ENCODE measurements around the gene OSBPL3. TPM values are rescaled to one million over a fixed set of nuclear protein-coding genes. Genes with fewer than 3 reads are reported as not detected.

Gene OSBPL3
- total RNA-seq, 1 donor from 2014 or later: 9.8 TPM

DNA sequence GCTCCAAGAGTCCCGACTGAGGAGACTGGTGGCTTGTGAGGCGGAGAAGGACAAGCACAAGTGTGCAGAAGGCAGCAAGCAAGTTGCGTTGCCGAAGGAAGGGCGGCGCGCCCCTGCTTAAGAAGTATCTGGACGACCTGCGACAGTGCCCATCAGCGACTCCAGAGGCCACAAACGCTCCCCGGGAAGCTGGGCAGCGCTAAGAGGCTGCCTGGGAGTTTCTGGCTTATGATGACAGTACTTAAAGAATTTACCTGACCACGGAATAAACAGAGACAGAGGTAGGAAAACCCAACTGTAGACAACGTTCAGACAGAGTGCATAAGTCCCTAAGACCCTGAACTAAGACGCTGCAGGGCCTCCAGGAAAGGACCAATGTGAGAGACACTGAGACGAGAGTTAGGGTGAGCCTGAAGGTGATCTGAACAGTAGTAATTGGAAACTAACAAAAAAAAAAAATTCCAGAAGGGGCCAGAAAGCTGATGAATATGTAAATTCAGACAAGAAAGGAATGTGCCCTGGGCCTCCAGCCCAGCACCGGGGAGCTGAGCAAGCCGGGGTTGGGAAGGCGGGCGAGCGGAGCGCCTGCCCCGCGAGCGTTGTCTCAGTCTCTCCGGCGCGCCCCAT lies 1.0 kb downstream of the OSBPL3 start:
- Mint-ChIP-seq H3K27ac (peak overlapping the region; percentile 85), H3K9me3 (no peaks in the 10 kb centered on the region), H3K27me3 (ENCODE audit: low read depth) (peaks cover 54% of the 10 kb centered on the region), H3K4me1 (peaks cover 39% of the 10 kb centered on the region), H3K36me3 (no peaks in the 10 kb centered on the region), H3K4me3 (peak overlapping the region; percentile 94)
- DNase-seq (ENCODE audit: low spot score in 2 of 2, unreplicated experiment in 2 of 2): peak in 1 of 2 experiments; percentile 48
- TF ChIP-seq, protein P1, sequence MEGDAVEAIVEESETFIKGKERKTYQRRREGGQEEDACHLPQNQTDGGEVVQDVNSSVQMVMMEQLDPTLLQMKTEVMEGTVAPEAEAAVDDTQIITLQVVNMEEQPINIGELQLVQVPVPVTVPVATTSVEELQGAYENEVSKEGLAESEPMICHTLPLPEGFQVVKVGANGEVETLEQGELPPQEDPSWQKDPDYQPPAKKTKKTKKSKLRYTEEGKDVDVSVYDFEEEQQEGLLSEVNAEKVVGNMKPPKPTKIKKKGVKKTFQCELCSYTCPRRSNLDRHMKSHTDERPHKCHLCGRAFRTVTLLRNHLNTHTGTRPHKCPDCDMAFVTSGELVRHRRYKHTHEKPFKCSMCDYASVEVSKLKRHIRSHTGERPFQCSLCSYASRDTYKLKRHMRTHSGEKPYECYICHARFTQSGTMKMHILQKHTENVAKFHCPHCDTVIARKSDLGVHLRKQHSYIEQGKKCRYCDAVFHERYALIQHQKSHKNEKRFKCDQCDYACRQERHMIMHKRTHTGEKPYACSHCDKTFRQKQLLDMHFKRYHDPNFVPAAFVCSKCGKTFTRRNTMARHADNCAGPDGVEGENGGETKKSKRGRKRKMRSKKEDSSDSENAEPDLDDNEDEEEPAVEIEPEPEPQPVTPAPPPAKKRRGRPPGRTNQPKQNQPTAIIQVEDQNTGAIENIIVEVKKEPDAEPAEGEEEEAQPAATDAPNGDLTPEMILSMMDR (IDR thresholded peaks at IDR 0.05; ENCODE audit: unreplicated experiment): no peak

DNA sequence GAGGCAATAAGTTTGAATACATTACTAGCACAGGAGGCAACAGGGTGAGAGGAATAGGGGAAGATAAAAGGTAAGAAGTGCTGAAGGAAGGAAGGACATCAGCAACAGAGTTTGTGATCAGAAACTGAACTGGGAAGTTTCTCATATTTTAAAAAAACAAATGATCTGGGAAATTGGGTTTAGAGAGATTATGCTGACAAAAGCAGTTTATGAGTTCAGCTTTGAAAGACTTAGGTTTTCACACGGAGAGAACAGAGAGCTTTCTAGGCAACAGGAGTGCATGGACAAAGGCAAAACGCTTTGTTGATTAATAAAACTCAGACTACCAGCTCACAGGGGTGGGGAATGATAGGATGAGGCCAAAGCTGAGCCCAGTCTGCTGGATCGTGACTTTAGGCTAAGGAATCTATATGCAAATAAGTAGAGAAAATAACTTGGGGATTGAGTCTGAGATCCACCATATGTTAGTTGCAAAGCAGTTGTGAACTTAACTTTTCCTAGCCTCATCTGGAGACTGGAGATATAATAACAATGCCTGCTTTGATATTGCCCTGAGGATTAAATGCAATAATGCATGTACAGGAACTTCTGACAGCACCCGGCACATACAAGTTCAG lies 4.2 kb downstream of the OSBPL3 start:
- H3K36me3 Mint-ChIP-seq: no peaks in the 10 kb centered on the region
- DNase-seq (ENCODE audit: low spot score in 2 of 2, unreplicated experiment in 2 of 2): no peak
- no peak overlapping the region for H3K4me3 Mint-ChIP-seq
- TF ChIP-seq, protein P1 (IDR thresholded peaks at IDR 0.05; ENCODE audit: unreplicated experiment): no peak
- H3K4me1 Mint-ChIP-seq: peaks cover 49% of the 10 kb centered on the region
- peaks cover 22% of the 10 kb centered on the region for H3K27me3 Mint-ChIP-seq (ENCODE audit: low read depth)
- H3K27ac Mint-ChIP-seq: no peak overlapping the region
- H3K9me3 Mint-ChIP-seq: no peaks in the 10 kb centered on the region

DNA sequence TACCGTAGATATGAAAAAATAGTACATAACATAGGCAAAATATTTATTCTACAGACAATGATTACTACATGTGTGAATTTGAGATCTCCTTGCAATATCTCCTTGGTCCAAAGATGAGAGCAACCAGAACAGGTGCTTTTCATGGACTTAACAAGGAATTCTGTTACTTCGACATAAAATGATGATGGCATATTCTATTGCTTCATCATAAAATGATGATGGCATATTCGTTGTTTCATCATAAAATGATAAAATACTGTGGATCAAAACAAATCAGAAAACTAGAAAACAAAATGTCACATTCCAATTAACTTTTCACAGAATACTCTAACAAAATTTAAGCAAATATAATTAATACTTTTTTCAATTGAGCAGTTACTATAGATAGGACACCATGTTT lies 4.8 kb downstream of the OSBPL3 start:
- Mint-ChIP-seq H3K9me3 (no peaks in the 10 kb centered on the region), H3K4me3 (no peak overlapping the region), H3K27ac (no peak overlapping the region), H3K36me3 (no peaks in the 10 kb centered on the region), H3K4me1 (peaks cover 47% of the 10 kb centered on the region), H3K27me3 (ENCODE audit: low read depth) (peaks cover 17% of the 10 kb centered on the region)
- no peak for DNase-seq (ENCODE audit: low spot score in 2 of 2, unreplicated experiment in 2 of 2)
- TF ChIP-seq, protein P1 (IDR thresholded peaks at IDR 0.05; ENCODE audit: unreplicated experiment): no peak

DNA sequence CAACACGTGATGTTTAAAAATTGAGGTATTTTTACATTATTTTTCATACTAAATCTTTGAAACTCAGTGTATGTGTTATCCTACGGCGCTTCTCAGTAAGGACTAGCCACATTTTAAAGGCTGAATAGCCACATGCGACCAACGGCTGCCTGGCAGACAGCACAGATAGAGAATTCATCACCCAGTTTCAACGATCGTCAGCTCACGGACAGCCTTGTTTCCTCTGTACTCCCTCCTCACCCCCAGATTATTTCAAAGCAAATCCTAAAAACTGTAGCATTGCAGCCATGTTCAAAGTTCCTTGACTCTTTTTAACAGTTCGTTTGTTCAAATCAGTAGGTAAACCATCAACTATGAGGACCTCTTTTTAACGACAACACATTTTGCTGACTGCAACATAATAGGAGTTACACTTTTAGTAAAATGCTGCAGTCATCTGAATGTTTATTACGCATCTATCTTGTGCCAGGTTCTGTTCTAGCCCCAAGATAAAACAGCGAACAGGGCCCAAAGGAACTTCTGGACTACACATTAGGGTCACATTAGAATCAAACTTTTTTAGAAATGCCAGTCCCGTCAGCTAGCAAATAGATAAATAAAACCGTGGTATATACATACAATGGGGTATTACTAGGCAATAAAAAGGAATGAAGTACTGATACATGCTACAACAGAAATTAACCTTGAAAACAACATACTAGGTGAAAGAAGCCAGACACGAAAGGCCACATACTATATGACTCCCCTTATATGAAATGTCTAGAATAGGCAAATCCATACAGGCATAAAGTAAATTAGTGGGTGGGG lies 5.7 kb downstream of the OSBPL3 start:
- no peaks in the 10 kb centered on the region for H3K9me3 Mint-ChIP-seq
- no peaks in the 10 kb centered on the region for H3K36me3 Mint-ChIP-seq
- TF ChIP-seq, protein P1 (IDR thresholded peaks at IDR 0.05; ENCODE audit: unreplicated experiment): no peak
- no peak overlapping the region for H3K27ac Mint-ChIP-seq
- peaks cover 47% of the 10 kb centered on the region for H3K4me1 Mint-ChIP-seq
- DNase-seq (ENCODE audit: low spot score in 2 of 2, unreplicated experiment in 2 of 2): no peak
- peaks cover 17% of the 10 kb centered on the region for H3K27me3 Mint-ChIP-seq (ENCODE audit: low read depth)
- H3K4me3 Mint-ChIP-seq: no peak overlapping the region

DNA sequence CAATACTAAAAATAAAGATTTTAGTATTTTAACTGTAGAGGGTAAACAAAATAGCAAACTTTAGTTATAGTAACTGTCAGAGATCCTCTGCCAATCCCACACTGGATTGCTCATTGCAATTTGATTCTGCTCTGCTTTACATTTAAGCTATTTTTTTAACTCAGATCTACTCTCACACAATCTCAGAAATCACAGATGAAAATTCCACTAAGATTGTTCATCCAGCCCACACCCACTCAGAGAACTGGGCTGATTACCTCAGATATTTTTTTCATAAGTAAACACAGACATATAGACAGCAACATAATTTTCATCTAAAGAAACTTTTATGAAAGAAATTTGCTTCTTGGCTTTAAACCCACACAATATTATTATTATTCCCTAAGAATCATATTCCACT lies 7.0 kb downstream of the OSBPL3 start:
- Mint-ChIP-seq H3K4me3 (no peak overlapping the region), H3K27ac (peak overlapping the region; percentile 52), H3K9me3 (no peaks in the 10 kb centered on the region), H3K4me1 (peaks cover 36% of the 10 kb centered on the region), H3K27me3 (ENCODE audit: low read depth) (peaks cover 5% of the 10 kb centered on the region), H3K36me3 (no peaks in the 10 kb centered on the region)
- TF ChIP-seq, protein P1 (IDR thresholded peaks at IDR 0.05; ENCODE audit: unreplicated experiment): no peak
- DNase-seq (ENCODE audit: low spot score in 2 of 2, unreplicated experiment in 2 of 2): no peak
